Measurements from ENCODE around the gene RHCG. TPM values are rescaled to one million over a fixed set of nuclear protein-coding genes. Genes with fewer than 3 reads are reported as not detected.

Gene RHCG
- total RNA-seq, 4 donors from 2014 or later, result 1.5 to 140 (median 8.4) TPM

DNA sequence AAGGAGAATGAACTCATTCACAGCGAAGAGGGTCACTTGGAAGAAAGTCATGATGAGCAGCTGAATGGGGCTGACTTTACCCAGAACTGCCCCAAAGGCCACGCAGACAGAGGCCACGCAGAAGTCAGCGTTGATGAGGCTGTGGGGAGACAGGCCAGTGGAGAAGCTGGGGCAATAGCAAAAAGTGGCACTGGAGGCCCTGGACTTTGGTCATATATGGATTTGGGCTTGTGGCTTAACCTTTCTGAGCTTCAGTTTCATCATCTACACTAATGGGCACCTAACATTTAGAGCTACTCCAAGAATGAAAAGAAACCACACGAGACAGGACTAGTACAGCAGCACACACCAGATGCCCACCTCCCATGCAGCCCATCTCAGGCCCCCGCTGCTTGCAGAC, 13.3 kb downstream of the RHCG start:
- Histone ChIP-seq H3K36me3 (no peaks in the 10 kb centered on the region), H3K27me3 (peaks cover 65% of the 10 kb centered on the region), H3K27ac (no peak overlapping the region), H3K9me3 (no peaks in the 10 kb centered on the region), H3K4me1 (no peaks in the 10 kb centered on the region), H3K4me3 (no peak overlapping the region)
- TF ChIP-seq EP300 (IDR thresholded peaks at IDR 0.05) (no peak), CTCF (IDR thresholded peaks at IDR 0.05) (no peak), POLR2A (IDR thresholded peaks at IDR 0.05) (no peak), POLR2AphosphoS5 (IDR thresholded peaks at IDR 0.05) (no peak)
- WGBS, 2 donors (ENCODE audit: low coverage in 1 of 2), result 92% methylated on average over 5 of the region's 6 CpGs; no CpG with 5 or more reads in 1 of the 2 donors
- ATAC-seq, result no peak

DNA sequence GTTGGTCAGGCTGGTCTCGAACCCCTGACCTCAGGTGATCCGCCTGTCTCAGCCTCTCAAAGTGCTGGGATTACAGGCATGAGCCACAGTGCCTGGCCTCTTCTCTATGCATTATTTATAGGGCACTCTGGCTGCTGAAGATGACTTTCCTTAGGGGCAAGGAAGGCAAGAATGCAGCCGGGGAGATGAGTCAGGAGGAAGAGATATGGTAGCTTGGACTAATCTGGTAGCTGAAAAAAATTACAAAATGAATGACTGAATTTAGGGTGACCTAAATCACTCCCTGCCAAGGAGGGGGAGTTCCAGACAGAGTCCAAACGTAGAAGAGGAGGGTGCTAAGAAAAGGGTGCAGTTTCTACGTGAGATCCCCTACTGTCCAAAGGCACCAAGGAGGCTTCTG, 14.2 kb downstream of the RHCG start:
- 50 to 100% methylated on average over 1 to 2 of the region's 5 CpGs for WGBS, 2 donors (ENCODE audit: low coverage in 1 of 2)
- Histone ChIP-seq H3K4me1 (no peaks in the 10 kb centered on the region), H3K27me3 (peaks cover 65% of the 10 kb centered on the region), H3K9me3 (no peaks in the 10 kb centered on the region), H3K4me3 (no peak overlapping the region), H3K27ac (no peak overlapping the region), H3K36me3 (no peaks in the 10 kb centered on the region)
- TF ChIP-seq POLR2AphosphoS5 (IDR thresholded peaks at IDR 0.05), result no peak
- no peak for TF ChIP-seq POLR2A (IDR thresholded peaks at IDR 0.05)
- no peak for TF ChIP-seq CTCF (IDR thresholded peaks at IDR 0.05)
- TF ChIP-seq EP300 (IDR thresholded peaks at IDR 0.05), result no peak
- ATAC-seq, result no peak

DNA sequence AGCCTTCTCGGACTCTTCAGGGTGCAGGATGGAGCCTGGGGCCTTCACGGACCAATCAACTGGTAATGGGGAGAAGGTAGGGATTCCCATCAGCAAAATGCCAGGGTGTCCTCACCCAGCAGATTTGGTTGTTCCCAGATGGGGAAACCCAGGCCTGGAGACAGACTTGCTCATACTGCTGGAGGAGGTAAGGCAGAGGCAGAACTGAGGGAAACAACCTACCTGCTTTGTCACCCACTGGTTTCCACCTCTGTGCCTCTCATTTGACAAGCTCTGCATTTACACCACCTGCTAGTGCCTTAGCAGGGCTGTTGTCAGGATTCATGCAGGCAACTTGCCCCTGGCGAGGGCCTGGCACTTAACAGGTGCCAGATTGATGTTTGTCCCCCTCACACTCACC, 15.9 kb downstream of the RHCG start:
- Histone ChIP-seq H3K36me3 (no peaks in the 10 kb centered on the region), H3K9me3 (no peaks in the 10 kb centered on the region), H3K27me3 (peaks cover 65% of the 10 kb centered on the region), H3K27ac (no peak overlapping the region), H3K4me1 (no peaks in the 10 kb centered on the region), H3K4me3 (no peak overlapping the region)
- TF ChIP-seq EP300 (IDR thresholded peaks at IDR 0.05) (no peak), CTCF (IDR thresholded peaks at IDR 0.05) (no peak), POLR2AphosphoS5 (IDR thresholded peaks at IDR 0.05) (no peak), POLR2A (IDR thresholded peaks at IDR 0.05) (no peak)
- 80% methylated on average over 1 of the region's 3 CpGs; no CpG with 5 or more reads in 1 of the 2 donors for WGBS, 2 donors (ENCODE audit: low coverage in 1 of 2)
- no peak for ATAC-seq

DNA sequence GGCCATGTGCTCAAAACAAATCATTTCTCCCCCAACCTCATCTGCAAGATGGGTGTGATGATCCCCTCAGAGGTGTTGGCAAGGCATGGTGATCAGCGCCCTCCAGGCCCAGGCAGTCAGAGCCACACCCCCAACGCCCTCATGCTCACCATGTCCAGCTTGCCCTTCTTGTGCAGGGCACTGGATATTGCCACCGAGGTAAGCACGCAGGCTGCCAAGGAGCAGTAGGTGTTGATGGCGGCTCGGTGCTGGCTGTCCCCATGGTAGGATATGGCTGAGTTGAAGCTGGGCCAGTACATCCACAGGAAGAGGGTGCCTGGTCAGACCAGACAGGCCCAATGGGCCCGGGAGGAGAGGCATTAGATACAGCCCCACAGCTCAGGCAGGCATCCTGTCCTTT, 17.2 kb downstream of the RHCG start:
- WGBS, 2 donors (ENCODE audit: low coverage in 1 of 2), result 33 to 100% methylated on average over 1 to 3 of the region's 7 CpGs
- H3K27ac ChIP-seq, result no peak overlapping the region
- ATAC-seq, result no peak
- TF ChIP-seq EP300 (IDR thresholded peaks at IDR 0.05) (no peak), POLR2A (IDR thresholded peaks at IDR 0.05) (no peak), CTCF (IDR thresholded peaks at IDR 0.05) (no peak), POLR2AphosphoS5 (IDR thresholded peaks at IDR 0.05) (no peak)
- no peaks in the 10 kb centered on the region for H3K36me3 ChIP-seq
- H3K4me3 ChIP-seq, result no peak overlapping the region
- no peaks in the 10 kb centered on the region for H3K9me3 ChIP-seq
- H3K4me1 ChIP-seq, result no peaks in the 10 kb centered on the region
- H3K27me3 ChIP-seq, result peaks cover 72% of the 10 kb centered on the region

DNA sequence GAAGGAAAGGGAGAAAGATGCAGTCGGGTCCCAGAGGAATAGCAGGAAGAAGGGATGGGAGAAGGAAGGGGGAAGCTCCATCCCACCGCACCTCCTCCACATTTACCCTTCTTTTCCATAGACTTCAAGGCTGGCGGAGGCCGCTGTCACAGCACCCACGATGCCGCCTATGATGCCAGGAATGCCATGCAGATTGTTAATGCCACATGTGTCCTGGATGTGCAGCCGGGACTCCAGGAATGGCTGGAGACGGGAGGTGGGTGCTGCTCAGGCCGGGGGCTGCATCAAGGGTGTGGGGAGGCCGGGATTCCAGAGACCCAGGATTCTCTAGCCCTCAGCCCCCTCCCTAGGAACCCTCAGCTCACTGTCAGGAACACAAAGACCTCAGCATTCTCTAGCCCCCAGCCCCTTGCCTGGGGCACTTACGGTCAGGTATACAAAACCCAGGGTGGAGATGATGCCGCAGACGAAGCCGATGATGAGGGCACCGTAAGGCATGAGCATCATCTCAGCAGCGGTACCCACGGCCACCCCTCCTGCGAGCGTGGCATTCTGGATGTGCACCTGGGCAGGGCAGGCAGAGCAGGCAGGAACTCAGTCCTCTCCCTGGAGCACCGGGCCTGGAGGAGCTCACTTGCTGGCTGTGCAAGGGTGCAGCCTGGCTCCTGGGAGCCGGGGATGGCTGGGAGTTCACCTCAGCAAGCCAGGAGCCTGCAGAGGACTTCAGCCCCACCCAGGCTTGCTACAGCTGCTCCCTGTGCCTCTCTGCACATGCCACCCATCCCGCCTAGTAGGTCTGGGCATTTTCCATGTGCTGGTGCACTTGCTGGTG, 18.8 kb downstream of the RHCG start:
- no peak for ATAC-seq
- 79 to 80% methylated on average over 5 to 6 of the region's 22 CpGs for WGBS, 2 donors (ENCODE audit: low coverage in 1 of 2)
- H3K36me3 ChIP-seq, result no peaks in the 10 kb centered on the region
- no peak for TF ChIP-seq EP300 (IDR thresholded peaks at IDR 0.05)
- TF ChIP-seq POLR2A (IDR thresholded peaks at IDR 0.05), result no peak
- H3K27me3 ChIP-seq, result peaks cover 81% of the 10 kb centered on the region
- H3K4me3 ChIP-seq, result no peak overlapping the region
- H3K4me1 ChIP-seq, result no peaks in the 10 kb centered on the region
- H3K27ac ChIP-seq, result no peak overlapping the region
- no peaks in the 10 kb centered on the region for H3K9me3 ChIP-seq
